Uterus (tissue), 4 donors: ENCODE data around the gene RAX2. TPM values are rescaled to one million over a fixed set of nuclear protein-coding genes. Genes with fewer than 3 reads are reported as not detected.

Source experiments
- DNase-seq, 2 donors: peaks; one replicate each; pipeline ENCODE4 v3.0.0-alpha.2; 2019 to 2020
- H3K27ac ChIP-seq, 2 donors: fragments of 200-600 bp; sonication (generic); 1 replicate in 1 of 2; 2 replicates in 1 of 2; pipeline ENCODE4 v1.5.1; 2016 to 2018
- H3K27me3 ChIP-seq, 2 donors: fragments of 200-600 bp; sonication (generic); one replicate each; pipeline ENCODE4 v1.5.1; 2018 to 2019; ENCODE audit warnings: control low read depth in 1 of 2
- H3K36me3 ChIP-seq, 2 donors: fragments of 200-600 bp; sonication (generic); one replicate each; pipeline ENCODE4 v1.5.1; 2019; ENCODE audit warnings: control low read depth in 1 of 2
- H3K4me1 ChIP-seq, 2 donors: fragments of 200-600 bp; sonication (generic); one replicate each; pipeline ENCODE4 v1.5.1; 2018 to 2019; ENCODE audit warnings: control low read depth in 1 of 2
- H3K4me3 ChIP-seq, 2 donors: fragments of 200-600 bp; sonication (generic); 1 replicate in 1 of 2; 2 replicates in 1 of 2; pipeline ENCODE4 v1.5.1; 2018 to 2019; ENCODE audit warnings: mild to moderate bottlenecking in 1 of 2
- H3K9me3 ChIP-seq, 2 donors: fragments of 200-600 bp; sonication (generic); one replicate each; pipeline ENCODE4 v1.5.1; 2019; ENCODE audit warnings: control low read depth in 1 of 2
- POLR2A ChIP-seq, 2 donors: fragments of 450-650 bp; IDR thresholded peaks; one replicate each; pipeline ENCODE4 v1.6.1; 2016; ENCODE audit warnings: antibody characterized with exemption in 2 of 2, mild to moderate bottlenecking in 1 of 2, moderate library complexity in 1 of 2
- intact Hi-C: fragments of 100-400 bp; cut with DNase I; formaldehyde crosslinking; loops from one replicate; pipeline ENCODE4 v1.15.1; 2023; ENCODE audit warnings: low total_unique reads
- total RNA-seq, 4 donors: library from RNA; depleted of rRNA in 3 of 4; stranded (reverse); fragments of >200 nt in 3 of 4; gene quantifications; one replicate each; pipeline versions ENCODE4 v1.1.0 to v1.2.4, GENCODE V29; 2014 to 2023
- TF ChIP-seq, protein P1 (sequence below), 4 experiments: fragments of 200-600 bp in 2 of 4; fragments of 450-650 bp in 2 of 4; sonication (generic) in 2 of 4; IDR thresholded peaks; one replicate each; pipeline ENCODE4 v1.5.1; 2016 to 2019; ENCODE audit warnings: antibody characterized with exemption in 4 of 4, mild to moderate bottlenecking in 2 of 4, moderate library complexity in 1 of 4
- donor health status: DM: yes; HTN: yes; CAD: no.

The RAX2 gene
- total RNA-seq, 4 donors from 2014 or later, result 0.14 to 4.3 TPM; not detected in 2

DNA sequence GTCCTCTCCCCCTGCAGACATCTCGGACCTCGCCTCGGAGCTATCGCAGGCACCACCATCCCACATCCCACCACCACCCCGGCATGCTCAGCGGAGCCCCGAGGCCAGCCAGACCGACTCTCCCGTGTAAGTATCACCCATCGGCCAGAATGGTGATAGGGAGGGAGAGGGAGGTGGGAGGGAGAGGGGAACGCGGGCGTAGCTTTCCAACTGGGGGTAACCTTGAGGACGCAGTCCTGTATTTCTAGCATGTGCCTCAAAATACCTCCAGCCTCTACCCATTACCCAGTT is 37.8 kb downstream of the RAX2 start:
- TF ChIP-seq, protein P1, sequence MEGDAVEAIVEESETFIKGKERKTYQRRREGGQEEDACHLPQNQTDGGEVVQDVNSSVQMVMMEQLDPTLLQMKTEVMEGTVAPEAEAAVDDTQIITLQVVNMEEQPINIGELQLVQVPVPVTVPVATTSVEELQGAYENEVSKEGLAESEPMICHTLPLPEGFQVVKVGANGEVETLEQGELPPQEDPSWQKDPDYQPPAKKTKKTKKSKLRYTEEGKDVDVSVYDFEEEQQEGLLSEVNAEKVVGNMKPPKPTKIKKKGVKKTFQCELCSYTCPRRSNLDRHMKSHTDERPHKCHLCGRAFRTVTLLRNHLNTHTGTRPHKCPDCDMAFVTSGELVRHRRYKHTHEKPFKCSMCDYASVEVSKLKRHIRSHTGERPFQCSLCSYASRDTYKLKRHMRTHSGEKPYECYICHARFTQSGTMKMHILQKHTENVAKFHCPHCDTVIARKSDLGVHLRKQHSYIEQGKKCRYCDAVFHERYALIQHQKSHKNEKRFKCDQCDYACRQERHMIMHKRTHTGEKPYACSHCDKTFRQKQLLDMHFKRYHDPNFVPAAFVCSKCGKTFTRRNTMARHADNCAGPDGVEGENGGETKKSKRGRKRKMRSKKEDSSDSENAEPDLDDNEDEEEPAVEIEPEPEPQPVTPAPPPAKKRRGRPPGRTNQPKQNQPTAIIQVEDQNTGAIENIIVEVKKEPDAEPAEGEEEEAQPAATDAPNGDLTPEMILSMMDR (IDR thresholded peaks at IDR 0.05), result no peak
- TF ChIP-seq POLR2A (IDR thresholded peaks at IDR 0.05), result no peak
- H3K4me1 ChIP-seq, result no peaks in the 10 kb centered on the region
- DNase-seq, result no peak
- H3K4me3 ChIP-seq, result no peak overlapping the region
- H3K27me3 ChIP-seq, result no peaks in the 10 kb centered on the region
- H3K9me3 ChIP-seq, result no peaks in the 10 kb centered on the region
- H3K36me3 ChIP-seq, result no peaks in the 10 kb centered on the region
- intact Hi-C loops, result no loop called here
- no peak overlapping the region for H3K27ac ChIP-seq

DNA sequence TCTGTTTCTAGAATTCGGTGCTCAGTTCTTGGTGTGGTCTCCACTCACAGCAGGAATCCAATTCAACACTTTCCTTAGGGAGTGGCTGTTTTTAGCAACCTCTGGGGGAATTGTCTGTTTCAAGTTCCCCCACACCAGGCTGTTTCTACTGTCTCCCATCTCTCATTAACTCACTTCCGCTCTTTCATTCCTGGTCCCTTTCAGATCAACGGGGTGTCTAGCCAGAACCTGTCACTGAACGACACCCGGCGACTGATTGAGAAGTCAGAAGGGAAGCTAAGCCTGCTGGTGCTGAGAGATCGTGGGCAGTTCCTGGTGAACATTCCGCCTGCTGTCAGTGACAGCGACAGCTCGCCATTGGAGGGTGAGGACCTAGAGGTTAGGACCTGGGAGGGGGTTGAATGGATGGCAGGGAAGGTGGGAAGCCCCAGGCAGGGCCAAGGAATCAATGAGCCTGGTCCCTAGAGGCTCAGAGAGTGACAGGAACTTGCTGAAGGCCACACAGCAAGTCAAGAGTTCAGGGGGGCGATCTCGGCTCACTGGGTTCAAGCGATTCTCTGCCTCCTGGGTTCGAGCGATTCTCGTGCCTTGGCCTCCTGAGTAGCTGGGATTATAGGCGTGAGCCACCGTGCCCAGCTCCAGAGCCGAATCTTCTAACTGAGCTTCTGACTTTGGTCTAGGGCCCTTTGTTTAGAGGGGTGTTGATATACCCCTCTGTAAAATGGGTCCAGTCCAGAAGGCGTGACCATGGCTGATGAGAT is 38.3 kb downstream of the RAX2 start:
- no peaks in the 10 kb centered on the region for H3K36me3 ChIP-seq
- no peaks in the 10 kb centered on the region for H3K9me3 ChIP-seq
- intact Hi-C loops, result no loop called here
- TF ChIP-seq POLR2A (IDR thresholded peaks at IDR 0.05), result no peak
- TF ChIP-seq, protein P1 (IDR thresholded peaks at IDR 0.05), result no peak
- no peaks in the 10 kb centered on the region for H3K4me1 ChIP-seq
- no peak for DNase-seq
- no peak overlapping the region for H3K4me3 ChIP-seq
- H3K27me3 ChIP-seq, result no peaks in the 10 kb centered on the region
- no peak overlapping the region for H3K27ac ChIP-seq

DNA sequence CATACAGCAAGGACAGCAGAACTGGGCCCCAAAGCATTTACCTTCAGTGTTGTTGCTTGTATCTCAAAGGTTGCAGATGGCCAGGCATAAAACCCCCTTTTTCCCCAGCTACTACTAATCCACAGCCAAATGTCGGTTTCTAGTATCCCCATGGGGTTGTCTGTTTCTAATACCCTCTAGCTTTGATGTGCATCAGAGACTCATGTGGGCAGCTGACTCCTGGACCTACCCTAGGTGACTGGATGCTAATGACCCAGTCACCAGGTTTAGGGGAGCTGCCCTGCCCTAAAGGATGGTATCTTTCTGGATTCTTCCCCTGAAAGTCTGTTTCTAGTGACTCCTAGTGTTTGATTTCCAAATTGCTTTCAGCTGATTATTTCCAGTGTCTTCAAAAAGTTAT is 39.9 kb downstream of the RAX2 start:
- Histone ChIP-seq H3K9me3 (no peaks in the 10 kb centered on the region), H3K4me3 (no peak overlapping the region), H3K27me3 (no peaks in the 10 kb centered on the region), H3K4me1 (no peaks in the 10 kb centered on the region), H3K36me3 (no peaks in the 10 kb centered on the region), H3K27ac (no peak overlapping the region)
- no peak for DNase-seq
- intact Hi-C loops, result no loop called here
- TF ChIP-seq, protein P1 (IDR thresholded peaks at IDR 0.05), result no peak
- TF ChIP-seq POLR2A (IDR thresholded peaks at IDR 0.05), result no peak

DNA sequence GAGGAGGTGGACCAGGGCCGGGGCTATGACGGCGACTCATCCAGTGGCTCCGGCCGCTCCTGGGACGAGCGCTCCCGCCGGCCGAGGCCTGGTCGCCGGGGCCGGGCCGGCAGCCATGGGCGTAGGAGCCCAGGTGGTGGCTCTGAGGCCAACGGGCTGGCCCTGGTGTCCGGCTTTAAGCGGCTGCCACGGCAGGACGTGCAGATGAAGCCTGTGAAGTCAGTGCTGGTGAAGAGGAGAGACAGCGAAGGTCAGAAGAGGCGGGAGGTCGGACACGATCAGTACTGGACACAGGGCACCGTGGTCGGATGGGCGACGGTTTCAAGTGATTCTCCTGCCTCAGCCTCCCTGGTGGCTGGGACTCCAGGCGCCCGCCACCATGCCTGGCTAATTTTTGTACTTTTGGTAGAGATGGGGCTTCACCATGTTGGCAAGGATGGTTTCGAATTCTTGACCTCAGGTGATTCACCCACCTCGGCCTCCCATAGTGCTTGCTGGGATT is 41.5 kb downstream of the RAX2 start:
- intact Hi-C loops, result no loop called here
- no peaks in the 10 kb centered on the region for H3K36me3 ChIP-seq
- no peak overlapping the region for H3K27ac ChIP-seq
- no peaks in the 10 kb centered on the region for H3K9me3 ChIP-seq
- DNase-seq, result no peak
- no peak for TF ChIP-seq POLR2A (IDR thresholded peaks at IDR 0.05)
- TF ChIP-seq, protein P1 (IDR thresholded peaks at IDR 0.05), result no peak
- no peaks in the 10 kb centered on the region for H3K4me1 ChIP-seq
- no peaks in the 10 kb centered on the region for H3K27me3 ChIP-seq
- no peak overlapping the region for H3K4me3 ChIP-seq

DNA sequence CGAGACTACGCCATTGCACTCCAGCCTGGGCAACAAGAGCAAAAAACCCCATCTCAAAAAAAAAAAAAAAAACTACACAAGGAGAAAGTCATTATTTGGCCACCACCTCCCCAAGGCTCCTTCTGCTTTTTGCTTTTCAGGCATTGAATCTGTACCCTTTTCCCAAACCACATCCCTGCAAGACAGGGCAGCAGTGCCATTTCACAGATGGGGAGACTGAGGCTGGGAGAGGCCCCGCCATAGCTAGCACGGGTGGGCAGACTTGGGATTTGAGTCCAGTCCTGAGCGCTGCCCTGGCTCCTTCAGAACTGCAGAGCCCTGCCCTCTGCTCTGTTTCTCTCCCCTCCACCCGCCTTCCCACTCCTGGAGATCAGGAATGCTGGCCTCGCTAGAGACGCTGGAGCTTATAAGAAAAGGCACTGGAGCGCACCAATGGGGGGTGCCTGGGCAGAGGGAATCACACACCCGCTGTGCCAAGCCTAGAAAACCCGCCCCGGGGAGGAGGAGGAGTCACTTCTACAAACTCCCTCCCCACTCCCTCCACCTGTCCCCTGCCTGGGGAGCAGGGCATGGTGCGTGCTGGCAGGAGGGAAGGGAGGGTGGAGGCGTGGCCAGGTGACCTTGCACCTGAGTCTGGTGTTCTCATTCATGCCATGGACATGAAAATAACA is 46.3 kb downstream of the RAX2 start:
- DNase-seq, result no peak
- no peaks in the 10 kb centered on the region for H3K36me3 ChIP-seq
- TF ChIP-seq POLR2A (IDR thresholded peaks at IDR 0.05), result no peak
- TF ChIP-seq, protein P1 (IDR thresholded peaks at IDR 0.05), result no peak
- intact Hi-C loops, result no loop called here
- H3K9me3 ChIP-seq, result no peaks in the 10 kb centered on the region
- H3K27ac ChIP-seq, result no peak overlapping the region
- H3K27me3 ChIP-seq, result peaks cover 11 to 14% of the 10 kb centered on the region in 2 donors
- H3K4me1 ChIP-seq, result peaks cover 0 to 12% of the 10 kb centered on the region in 2 donors
- no peak overlapping the region for H3K4me3 ChIP-seq
